ENCODE data around the gene GUCA1C. TPM values are rescaled to one million over a fixed set of nuclear protein-coding genes. Genes with fewer than 3 reads are reported as not detected.
A peak's percentile ranks its signal among the peaks of the same experiment; 100 is the strongest.

GUCA1C gene
- total RNA-seq, 1 experiment from 2014 or later: not detected

GRCh38 chr3:108940166-108940565 is 13.5 kb downstream of the GUCA1C start:
- H3K27ac Mint-ChIP-seq (ENCODE audit: unreplicated experiment): peak overlapping the region; percentile 72
- H3K9me3 ChIP-seq: no peaks in the 10 kb centered on the region
- ChIA-PET CTCF (interaction anchor here (0.6 kb wide), 1 partner anchor 79 kb away, joined by 3 read pairs; no protein-coding TSS in a partner anchor), POLR2A (interaction anchor here (0.6 kb wide), 2 partner anchors 25 to 351 kb away, joined by 3 read pairs; partner anchors contain the start of genes CIP2A and DZIP3)
- DNase-seq: peak; percentile 40 to 48
- peaks cover 32% of the 10 kb centered on the region for H3K4me1 Mint-ChIP-seq (ENCODE audit: low read depth, unreplicated experiment)
- intact Hi-C loops (cut with micrococcal nuclease; ENCODE audit: unreplicated experiment): loop anchor here (2.0 kb wide), 1 partner anchor 187 kb away; no protein-coding TSS in a partner anchor
- H3K9me3 Mint-ChIP-seq (ENCODE audit: unreplicated experiment): no peaks in the 10 kb centered on the region
- TF ChIP-seq CTCF (IDR thresholded peaks at IDR 0.05; ENCODE audit: insufficient read depth in 1 of 2, low read depth in 1 of 2, low read length in 1 of 2, severe bottlenecking in 1 of 2, unreplicated experiment in 1 of 2): no peak
- H3K4me3 Mint-ChIP-seq (ENCODE audit: unreplicated experiment): peak overlapping the region; percentile 53
- H3K27me3 ChIP-seq (replicated peaks; ENCODE audit: control insufficient read depth, insufficient read depth, low read length): no peaks in the 10 kb centered on the region
- no peaks in the 10 kb centered on the region for H3K36me3 Mint-ChIP-seq (ENCODE audit: insufficient read depth, unreplicated experiment)
- no TSS peak for BruUV-seq (replicated peaks)
- H3K4me3 ChIP-seq (ENCODE audit: low read depth, low read length): no peak overlapping the region; the same call in 1 of the 2 replicates
- peaks cover 41% of the 10 kb centered on the region for H3K4me1 ChIP-seq
- H3K36me3 ChIP-seq (ENCODE audit: control insufficient read depth, insufficient read depth, low read length): no peaks in the 10 kb centered on the region
- H3K27me3 Mint-ChIP-seq (ENCODE audit: insufficient read depth, unreplicated experiment): no peaks in the 10 kb centered on the region

GRCh38 chr3:108936924-108937689 is 16.6 kb downstream of the GUCA1C start:
- intact Hi-C loops (cut with micrococcal nuclease; ENCODE audit: unreplicated experiment): no loop called here
- Histone ChIP-seq H3K4me1 (peaks cover 25% of the 10 kb centered on the region), H3K9me3 (no peaks in the 10 kb centered on the region), H3K36me3 (ENCODE audit: control insufficient read depth, insufficient read depth, low read length) (no peaks in the 10 kb centered on the region), H3K4me3 (ENCODE audit: low read depth, low read length) (no peak overlapping the region), H3K27me3 (replicated peaks; ENCODE audit: control insufficient read depth, insufficient read depth, low read length) (no peaks in the 10 kb centered on the region)
- ChIA-PET POLR2A (no interaction called here), CTCF (no interaction called here)
- no TSS peak for BruUV-seq (replicated peaks)
- no peak for TF ChIP-seq CTCF (IDR thresholded peaks at IDR 0.05; ENCODE audit: insufficient read depth in 1 of 2, low read depth in 1 of 2, low read length in 1 of 2, severe bottlenecking in 1 of 2, unreplicated experiment in 1 of 2)
- Mint-ChIP-seq H3K4me1 (ENCODE audit: low read depth, unreplicated experiment) (peaks cover 19% of the 10 kb centered on the region), H3K27me3 (ENCODE audit: insufficient read depth, unreplicated experiment) (no peaks in the 10 kb centered on the region), H3K9me3 (ENCODE audit: unreplicated experiment) (no peaks in the 10 kb centered on the region), H3K36me3 (ENCODE audit: insufficient read depth, unreplicated experiment) (no peaks in the 10 kb centered on the region), H3K27ac (ENCODE audit: unreplicated experiment) (peak overlapping the region; percentile 53), H3K4me3 (ENCODE audit: unreplicated experiment) (no peak overlapping the region)
- DNase-seq: no peak

GRCh38 chr3:108931035-108931434 is 22.6 kb downstream of the GUCA1C start:
- no peaks in the 10 kb centered on the region for H3K4me1 Mint-ChIP-seq (ENCODE audit: low read depth, unreplicated experiment)

More at GRCh38 chr3:108931035-108931434, 22.6 kb downstream of the GUCA1C start:
- no peak for TF ChIP-seq CTCF (IDR thresholded peaks at IDR 0.05; ENCODE audit: insufficient read depth in 1 of 2, low read depth in 1 of 2, low read length in 1 of 2, severe bottlenecking in 1 of 2, unreplicated experiment in 1 of 2)
- H3K36me3 Mint-ChIP-seq (ENCODE audit: insufficient read depth, unreplicated experiment): no peaks in the 10 kb centered on the region
- Histone ChIP-seq H3K27me3 (replicated peaks; ENCODE audit: control insufficient read depth, insufficient read depth, low read length) (no peaks in the 10 kb centered on the region), H3K9me3 (0 out of 2 replicates have a peak, but pooled peaks cover 3% of the 10 kb centered on the region), H3K4me3 (ENCODE audit: low read depth, low read length) (no peak overlapping the region), H3K36me3 (ENCODE audit: control insufficient read depth, insufficient read depth, low read length) (no peaks in the 10 kb centered on the region), H3K4me1 (no peaks in the 10 kb centered on the region)
- intact Hi-C loops (cut with micrococcal nuclease; ENCODE audit: unreplicated experiment): no loop called here
- CTCF ChIA-PET: no interaction called here
- no TSS peak for BruUV-seq (replicated peaks)
- H3K27ac Mint-ChIP-seq (ENCODE audit: unreplicated experiment): no peak overlapping the region
- H3K27me3 Mint-ChIP-seq (ENCODE audit: insufficient read depth, unreplicated experiment): no peaks in the 10 kb centered on the region
- POLR2A ChIA-PET: interaction anchor here (0.5 kb wide), 1 partner anchor 16 kb away, joined by 3 read pairs; no protein-coding TSS in a partner anchor
- no peak overlapping the region for H3K4me3 Mint-ChIP-seq (ENCODE audit: unreplicated experiment)
- no peaks in the 10 kb centered on the region for H3K9me3 Mint-ChIP-seq (ENCODE audit: unreplicated experiment)
- no peak for DNase-seq
